ENCODE results near the gene FAM149A.

GRCh38 chr4:186108391-186108790 lies 3.9 kb downstream of the FAM149A start:
- TF ChIP-seq SP1 (IDR thresholded peaks at IDR 0.05) (no peak), GABPA (IDR thresholded peaks at IDR 0.05 in 1 of 2, conservative IDR thresholded peaks at IDR 0.05 in 1 of 2) (no peak)

Measured in liver (tissue), 2 donors.